Measurements from ENCODE around the gene SAA2. TPM values are rescaled to one million over a fixed set of nuclear protein-coding genes. Genes with fewer than 3 reads are reported as not detected.
"Not testable (repeated sequence)": the region's sequence is repeated elsewhere in the genome, so short reads cannot be mapped to it uniquely, and the experiment has no call there.

Gene SAA2
- total RNA-seq, 1 experiment from 2014 or later = 1.2 TPM

DNA sequence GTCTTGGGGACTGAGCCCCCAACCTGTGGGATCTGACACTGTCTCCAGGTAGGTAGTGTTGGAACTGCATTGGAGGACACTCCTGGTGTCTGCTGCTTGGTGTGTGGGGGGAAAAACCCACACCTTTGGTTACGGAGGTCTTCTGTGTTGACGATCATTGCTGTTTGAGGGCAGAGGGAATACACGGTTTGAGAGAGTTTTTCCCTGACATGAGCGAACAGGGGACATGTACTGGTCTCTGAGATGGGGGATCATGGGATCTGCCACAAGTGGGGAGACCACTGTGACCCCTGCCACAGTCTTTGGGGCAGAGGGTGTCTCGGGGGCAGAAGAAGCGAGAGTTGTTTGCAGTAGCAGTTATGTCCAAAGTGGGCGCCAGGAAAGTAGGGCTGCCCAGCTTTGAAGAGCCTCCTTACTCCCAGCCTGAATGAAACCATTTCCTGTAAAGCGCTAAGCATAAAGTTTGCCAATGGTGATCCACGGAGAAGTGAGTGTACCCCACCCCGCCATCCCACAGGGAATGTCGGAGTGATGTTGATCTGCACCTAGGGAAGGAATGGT, 5.4 kb upstream of the SAA2 start:
- no peaks in the 10 kb centered on the region for H3K4me1 ChIP-seq (ENCODE audit: insufficient read depth, low read length, poor library complexity, severe bottlenecking)
- POLR2A ChIA-PET (ENCODE audit: low non-redundant PET) = no interaction called here
- no peaks in the 10 kb centered on the region for H3K36me3 ChIP-seq (ENCODE audit: insufficient read depth, low read length, poor library complexity, severe bottlenecking)
- no peak overlapping the region for H3K4me3 ChIP-seq (ENCODE audit: low read depth, low read length, poor library complexity, severe bottlenecking)
- no peaks in the 10 kb centered on the region for H3K9me3 ChIP-seq (ENCODE audit: low read depth, low read length, poor library complexity, severe bottlenecking)
- intact Hi-C loops (cut with micrococcal nuclease; ENCODE audit: unreplicated experiment) = no loop called here
- no peaks in the 10 kb centered on the region for H3K27me3 ChIP-seq (replicated peaks; ENCODE audit: insufficient read depth, low read depth, low read length, poor library complexity)
- TF ChIP-seq EZH2 (IDR thresholded peaks at IDR 0.05; ENCODE audit: borderline replicate concordance, low read depth, low read length, poor library complexity, severe bottlenecking) = no peak
- TF ChIP-seq, protein P1, sequence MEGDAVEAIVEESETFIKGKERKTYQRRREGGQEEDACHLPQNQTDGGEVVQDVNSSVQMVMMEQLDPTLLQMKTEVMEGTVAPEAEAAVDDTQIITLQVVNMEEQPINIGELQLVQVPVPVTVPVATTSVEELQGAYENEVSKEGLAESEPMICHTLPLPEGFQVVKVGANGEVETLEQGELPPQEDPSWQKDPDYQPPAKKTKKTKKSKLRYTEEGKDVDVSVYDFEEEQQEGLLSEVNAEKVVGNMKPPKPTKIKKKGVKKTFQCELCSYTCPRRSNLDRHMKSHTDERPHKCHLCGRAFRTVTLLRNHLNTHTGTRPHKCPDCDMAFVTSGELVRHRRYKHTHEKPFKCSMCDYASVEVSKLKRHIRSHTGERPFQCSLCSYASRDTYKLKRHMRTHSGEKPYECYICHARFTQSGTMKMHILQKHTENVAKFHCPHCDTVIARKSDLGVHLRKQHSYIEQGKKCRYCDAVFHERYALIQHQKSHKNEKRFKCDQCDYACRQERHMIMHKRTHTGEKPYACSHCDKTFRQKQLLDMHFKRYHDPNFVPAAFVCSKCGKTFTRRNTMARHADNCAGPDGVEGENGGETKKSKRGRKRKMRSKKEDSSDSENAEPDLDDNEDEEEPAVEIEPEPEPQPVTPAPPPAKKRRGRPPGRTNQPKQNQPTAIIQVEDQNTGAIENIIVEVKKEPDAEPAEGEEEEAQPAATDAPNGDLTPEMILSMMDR (conservative IDR thresholded peaks at IDR 0.05; ENCODE audit: low read depth, low read length) = no peak
- BruUV-seq (replicated peaks) = no TSS peak
- DNase-seq (ENCODE audit: low spot score) = no peak
- CTCF ChIA-PET = no interaction called here
- no peak overlapping the region for H3K27ac ChIP-seq (ENCODE audit: low read depth, low read length, poor library complexity, severe bottlenecking)

GRCh38 chr11:18253233-18253632, 4.8 kb upstream of the SAA2 start:
- no peaks in the 10 kb centered on the region for H3K9me3 ChIP-seq (ENCODE audit: low read depth, low read length, poor library complexity, severe bottlenecking)
- H3K4me1 ChIP-seq (ENCODE audit: insufficient read depth, low read length, poor library complexity, severe bottlenecking) = no peaks in the 10 kb centered on the region
- intact Hi-C loops (cut with micrococcal nuclease; ENCODE audit: unreplicated experiment) = no loop called here
- POLR2A ChIA-PET (ENCODE audit: low non-redundant PET) = no interaction called here
- no peak for DNase-seq (ENCODE audit: low spot score)
- H3K27ac ChIP-seq (ENCODE audit: low read depth, low read length, poor library complexity, severe bottlenecking) = no peak overlapping the region
- CTCF ChIA-PET = no interaction called here
- no peaks in the 10 kb centered on the region for H3K36me3 ChIP-seq (ENCODE audit: insufficient read depth, low read length, poor library complexity, severe bottlenecking)
- TF ChIP-seq, protein P1 (conservative IDR thresholded peaks at IDR 0.05; ENCODE audit: low read depth, low read length) = no peak
- no peak for TF ChIP-seq EZH2 (IDR thresholded peaks at IDR 0.05; ENCODE audit: borderline replicate concordance, low read depth, low read length, poor library complexity, severe bottlenecking)
- BruUV-seq (replicated peaks) = no TSS peak
- no peak overlapping the region for H3K4me3 ChIP-seq (ENCODE audit: low read depth, low read length, poor library complexity, severe bottlenecking)
- no peaks in the 10 kb centered on the region for H3K27me3 ChIP-seq (replicated peaks; ENCODE audit: insufficient read depth, low read depth, low read length, poor library complexity)

DNA sequence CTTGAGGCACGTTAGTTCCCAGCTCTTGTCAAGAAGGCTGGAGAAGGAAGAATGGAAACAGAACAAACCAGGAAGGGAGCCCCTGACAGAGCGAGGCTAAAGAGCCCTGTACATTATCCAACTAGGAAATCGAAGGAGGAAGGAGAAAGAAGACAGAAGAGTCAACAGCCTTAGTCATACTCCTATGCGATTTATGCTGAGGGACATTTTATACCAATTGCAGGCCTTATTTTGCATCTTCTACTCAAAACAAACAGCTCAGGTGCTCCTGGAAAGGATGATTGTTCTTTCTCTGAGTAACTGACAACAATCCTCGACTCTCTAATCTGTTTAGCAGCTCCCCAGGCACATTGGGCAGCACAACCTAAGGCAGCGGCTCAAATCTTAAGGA, 1.3 kb downstream of the SAA2 start:
- H3K4me3 ChIP-seq (ENCODE audit: low read depth, low read length, poor library complexity, severe bottlenecking); BruUV-seq (replicated peaks); H3K27me3 ChIP-seq (replicated peaks; ENCODE audit: insufficient read depth, low read depth, low read length, poor library complexity); DNase-seq (ENCODE audit: low spot score); POLR2A ChIA-PET (ENCODE audit: low non-redundant PET); H3K9me3 ChIP-seq (ENCODE audit: low read depth, low read length, poor library complexity, severe bottlenecking); H3K27ac ChIP-seq (ENCODE audit: low read depth, low read length, poor library complexity, severe bottlenecking); CTCF ChIA-PET; H3K4me1 ChIP-seq (ENCODE audit: insufficient read depth, low read length, poor library complexity, severe bottlenecking); H3K36me3 ChIP-seq (ENCODE audit: insufficient read depth, low read length, poor library complexity, severe bottlenecking): not testable (repeated sequence)
- intact Hi-C loops (cut with micrococcal nuclease; ENCODE audit: unreplicated experiment) = loop anchor here (10.0 kb wide), 1 partner anchor 488 kb away; no protein-coding TSS in a partner anchor

GRCh38 chr11:18246379-18247190, 1.9 kb downstream of the SAA2 start:
- POLR2A ChIA-PET (ENCODE audit: low non-redundant PET); H3K9me3 ChIP-seq (ENCODE audit: low read depth, low read length, poor library complexity, severe bottlenecking); H3K27me3 ChIP-seq (replicated peaks; ENCODE audit: insufficient read depth, low read depth, low read length, poor library complexity); H3K4me1 ChIP-seq (ENCODE audit: insufficient read depth, low read length, poor library complexity, severe bottlenecking); H3K4me3 ChIP-seq (ENCODE audit: low read depth, low read length, poor library complexity, severe bottlenecking); H3K27ac ChIP-seq (ENCODE audit: low read depth, low read length, poor library complexity, severe bottlenecking); H3K36me3 ChIP-seq (ENCODE audit: insufficient read depth, low read length, poor library complexity, severe bottlenecking); CTCF ChIA-PET; BruUV-seq (replicated peaks); DNase-seq (ENCODE audit: low spot score): not testable (repeated sequence)
- intact Hi-C loops (cut with micrococcal nuclease; ENCODE audit: unreplicated experiment) = loop anchor here (10.0 kb wide), 1 partner anchor 488 kb away; no protein-coding TSS in a partner anchor

Data from A673 (cell line).